Prostate gland (tissue), 2 donors: ENCODE measurements around the gene THAP12. TPM values are rescaled to one million over a fixed set of nuclear protein-coding genes. Genes with fewer than 3 reads are reported as not detected.

Experiments
- DNase-seq: peaks from one replicate; pipeline ENCODE4 v3.0.0-alpha.2; 2019; ENCODE audit warnings: low spot score
- H3K27ac ChIP-seq, 2 donors: fragments of 200-600 bp; sonication (generic); 2 replicates each; pipeline ENCODE4 v1.5.1; 2017 to 2019
- H3K27me3 ChIP-seq: fragments of 200-600 bp; sonication (generic); replicated peaks from 2 replicates; pipeline ENCODE4 v1.5.1; 2019; ENCODE audit not compliant: insufficient read depth
- H3K36me3 ChIP-seq, 2 donors: fragments of 200-600 bp; sonication (generic); 1 replicate in 1 of 2; 2 replicates in 1 of 2; pipeline versions ENCODE4 v1.5.1 to v1.8.1; 2017 to 2019
- H3K4me1 ChIP-seq: fragments of 200-600 bp; sonication (generic); replicated peaks from 2 replicates; pipeline ENCODE4 v1.5.1; 2019
- H3K4me3 ChIP-seq, 2 donors: fragments of 200-600 bp; sonication (generic); 2 replicates each; pipeline ENCODE4 v1.5.1; 2017 to 2019
- H3K9me3 ChIP-seq: fragments of 200-600 bp; sonication (generic); 2 replicates; pipeline ENCODE4 v1.5.1; 2017
- POLR2A ChIP-seq: fragments of 450-650 bp; IDR thresholded peaks from one replicate; pipeline ENCODE4 v1.6.1; 2016; ENCODE audit warnings: antibody characterized with exemption, mild to moderate bottlenecking
- POLR2AphosphoS5 ChIP-seq: sonication (generic); formaldehyde crosslinking; IDR thresholded peaks from one replicate; pipeline ENCODE4 v1.6.1; 2017; ENCODE audit warnings: antibody characterized with exemption
- WGBS: methylation state at CpG from one replicate; pipeline ENCODE4 v1.1.5; 2018; 5-methylcytosine and 5-hydroxymethylcytosine counted together
- intact Hi-C: fragments of 100-400 bp; cut with DNase I; formaldehyde crosslinking; loops from one replicate; pipeline ENCODE4 v1.14.2; 2022
- total RNA-seq, 2 donors: library from RNA; depleted of rRNA; stranded (reverse); fragments of >200 nt; gene quantifications; one replicate each; pipeline ENCODE4 v1.1.0, GENCODE V29; 2016
- TF ChIP-seq, protein P1 (sequence below), 4 experiments: fragments of 200-600 bp in 2 of 4; fragments of 450-650 bp in 2 of 4; sonication (generic) in 2 of 4; IDR thresholded peaks; 1 replicate in 3 of 4; 2 replicates in 1 of 4; pipeline ENCODE4 v1.5.1; 2016 to 2019; ENCODE audit warnings: antibody characterized with exemption in 4 of 4, mild to moderate bottlenecking in 2 of 4, moderate library complexity in 2 of 4

The THAP12 gene
- total RNA-seq, 2 donors from 2014 or later: 26.6 to 31.9 TPM

DNA sequence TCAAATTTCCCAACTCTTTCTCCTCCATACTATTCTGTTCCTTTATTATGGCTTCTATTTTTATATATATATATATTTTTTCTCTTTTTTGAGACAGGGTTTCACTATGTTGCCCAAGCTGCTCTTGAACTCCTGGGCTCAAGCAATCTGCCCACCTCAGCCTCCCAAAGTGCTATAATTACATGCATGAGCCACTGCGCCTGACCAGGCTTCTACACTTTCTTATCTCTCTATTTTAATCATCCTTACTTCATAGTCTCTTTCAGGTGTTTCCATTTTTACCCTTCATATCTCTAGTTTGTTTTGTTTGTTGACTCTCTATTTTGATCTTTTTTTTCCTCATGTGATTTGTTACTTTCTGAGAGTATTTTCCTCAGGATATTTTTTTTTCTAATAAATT lies 20.0 kb upstream of the THAP12 start:
- H3K9me3 ChIP-seq: no peaks in the 10 kb centered on the region
- TF ChIP-seq POLR2A (no peak), POLR2AphosphoS5 (no peak)
- TF ChIP-seq, protein P1, sequence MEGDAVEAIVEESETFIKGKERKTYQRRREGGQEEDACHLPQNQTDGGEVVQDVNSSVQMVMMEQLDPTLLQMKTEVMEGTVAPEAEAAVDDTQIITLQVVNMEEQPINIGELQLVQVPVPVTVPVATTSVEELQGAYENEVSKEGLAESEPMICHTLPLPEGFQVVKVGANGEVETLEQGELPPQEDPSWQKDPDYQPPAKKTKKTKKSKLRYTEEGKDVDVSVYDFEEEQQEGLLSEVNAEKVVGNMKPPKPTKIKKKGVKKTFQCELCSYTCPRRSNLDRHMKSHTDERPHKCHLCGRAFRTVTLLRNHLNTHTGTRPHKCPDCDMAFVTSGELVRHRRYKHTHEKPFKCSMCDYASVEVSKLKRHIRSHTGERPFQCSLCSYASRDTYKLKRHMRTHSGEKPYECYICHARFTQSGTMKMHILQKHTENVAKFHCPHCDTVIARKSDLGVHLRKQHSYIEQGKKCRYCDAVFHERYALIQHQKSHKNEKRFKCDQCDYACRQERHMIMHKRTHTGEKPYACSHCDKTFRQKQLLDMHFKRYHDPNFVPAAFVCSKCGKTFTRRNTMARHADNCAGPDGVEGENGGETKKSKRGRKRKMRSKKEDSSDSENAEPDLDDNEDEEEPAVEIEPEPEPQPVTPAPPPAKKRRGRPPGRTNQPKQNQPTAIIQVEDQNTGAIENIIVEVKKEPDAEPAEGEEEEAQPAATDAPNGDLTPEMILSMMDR (IDR thresholded peaks at IDR 0.05): no peak
- intact Hi-C loops: no loop called here
- H3K27ac ChIP-seq: no peak overlapping the region
- no peaks in the 10 kb centered on the region for H3K36me3 ChIP-seq
- H3K4me3 ChIP-seq: no peak overlapping the region
- no peaks in the 10 kb centered on the region for H3K27me3 ChIP-seq
- 93% methylated on average over 1 of the region's 1 CpG for WGBS
- H3K4me1 ChIP-seq: no peaks in the 10 kb centered on the region
- no peak for DNase-seq

DNA sequence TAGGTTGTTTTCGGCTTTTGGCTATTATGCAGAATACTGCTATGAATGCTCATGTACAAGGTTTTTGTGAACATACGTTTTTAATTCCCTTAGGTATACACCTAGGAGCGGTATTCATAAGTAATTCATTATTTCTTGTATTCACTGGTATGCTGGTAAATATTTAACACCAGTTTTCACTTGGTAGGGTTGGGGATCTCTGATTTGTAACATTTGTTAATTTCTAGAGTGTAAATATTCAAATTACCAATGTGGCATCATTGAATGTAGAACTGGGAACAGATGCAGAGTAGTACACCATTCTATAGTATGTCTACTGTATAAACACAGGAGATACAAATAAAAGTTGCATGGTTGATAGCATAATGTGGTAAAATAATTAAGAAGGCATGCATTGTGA lies 16.5 kb upstream of the THAP12 start:
- WGBS: 100% methylated on average over 3 of the region's 3 CpGs
- intact Hi-C loops: no loop called here

DNA sequence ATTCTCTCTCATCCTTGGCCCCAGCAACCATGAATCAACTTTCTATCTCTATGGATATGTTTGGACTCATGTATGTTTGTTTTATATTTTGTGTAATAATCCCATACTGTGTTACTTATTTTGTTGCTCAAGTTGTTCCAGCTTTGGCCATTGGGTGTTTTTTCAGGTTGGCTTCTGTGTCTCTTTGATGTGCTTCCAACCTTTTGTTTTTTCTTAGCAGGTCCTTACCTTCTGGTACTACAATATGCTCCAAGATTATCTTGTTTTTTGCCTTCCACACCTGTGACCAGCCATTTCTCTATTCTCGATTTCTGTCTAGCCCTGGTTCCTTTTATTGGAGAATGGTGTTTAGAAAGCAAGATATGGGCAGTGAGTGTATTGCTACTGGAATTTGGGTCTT lies 14.4 kb upstream of the THAP12 start:
- no peak overlapping the region for H3K27ac ChIP-seq
- no peaks in the 10 kb centered on the region for H3K36me3 ChIP-seq
- H3K4me3 ChIP-seq: no peak overlapping the region
- intact Hi-C loops: no loop called here
- H3K4me1 ChIP-seq: no peaks in the 10 kb centered on the region
- TF ChIP-seq POLR2A (no peak), POLR2AphosphoS5 (no peak)
- TF ChIP-seq, protein P1 (IDR thresholded peaks at IDR 0.05): no peak
- no peak for DNase-seq
- WGBS: 59% methylated on average over 1 of the region's 1 CpG
- no peaks in the 10 kb centered on the region for H3K27me3 ChIP-seq
- H3K9me3 ChIP-seq: no peaks in the 10 kb centered on the region

More for the DNA sequence above, 16.5 kb upstream of the THAP12 start:
- H3K36me3 ChIP-seq: no peaks in the 10 kb centered on the region
- H3K4me3 ChIP-seq: no peak overlapping the region
- DNase-seq: no peak
- no peak for TF ChIP-seq POLR2AphosphoS5
- H3K4me1 ChIP-seq: no peaks in the 10 kb centered on the region
- no peaks in the 10 kb centered on the region for H3K9me3 ChIP-seq
- no peaks in the 10 kb centered on the region for H3K27me3 ChIP-seq
- H3K27ac ChIP-seq: no peak overlapping the region

DNA sequence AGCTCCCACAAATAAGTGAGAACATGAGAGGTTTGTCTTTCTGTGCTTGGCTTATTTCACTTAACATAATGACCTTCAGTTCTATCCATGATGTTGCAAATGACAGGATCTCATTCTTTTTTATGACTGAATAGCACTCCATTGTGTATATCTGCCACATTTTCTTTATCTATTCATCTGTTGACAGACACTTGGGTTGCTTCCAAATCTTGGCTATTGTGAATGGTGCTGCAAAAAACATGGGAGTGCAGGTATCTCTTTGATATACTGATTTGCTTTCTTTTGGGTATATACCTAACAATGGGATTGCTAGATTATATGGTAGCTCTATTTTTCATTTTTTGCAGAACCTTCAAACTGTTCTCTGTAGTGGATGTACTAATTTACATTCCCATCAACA lies 13.5 kb upstream of the THAP12 start:
- no peaks in the 10 kb centered on the region for H3K4me1 ChIP-seq
- no peak for DNase-seq
- intact Hi-C loops: no loop called here
- H3K36me3 ChIP-seq: no peaks in the 10 kb centered on the region
- H3K27ac ChIP-seq: no peak overlapping the region
- H3K9me3 ChIP-seq: no peaks in the 10 kb centered on the region
- H3K27me3 ChIP-seq: no peaks in the 10 kb centered on the region
- TF ChIP-seq, protein P1 (IDR thresholded peaks at IDR 0.05): no peak
- TF ChIP-seq POLR2A (no peak), POLR2AphosphoS5 (no peak)
- no peak overlapping the region for H3K4me3 ChIP-seq

DNA sequence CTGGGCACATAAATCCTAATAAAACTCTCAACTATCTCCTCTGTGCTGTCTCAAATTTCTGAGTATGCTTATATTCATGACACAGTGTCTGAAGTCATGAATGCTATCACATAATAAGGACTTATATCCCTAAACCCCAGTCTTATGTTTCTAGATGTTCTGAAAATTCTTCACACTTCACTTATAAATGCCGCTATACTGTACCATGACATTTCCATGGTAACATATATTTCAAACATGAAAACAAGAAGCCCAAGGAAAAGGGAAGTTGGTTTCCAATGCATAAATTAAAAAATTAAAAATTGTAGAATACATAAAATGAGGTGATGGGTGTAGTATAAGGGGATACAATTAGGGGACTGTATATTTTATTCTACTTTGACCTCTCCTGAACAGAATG lies 11.9 kb upstream of the THAP12 start:
- no peaks in the 10 kb centered on the region for H3K36me3 ChIP-seq
- DNase-seq: no peak
- intact Hi-C loops: no loop called here
- no peaks in the 10 kb centered on the region for H3K9me3 ChIP-seq
- no peaks in the 10 kb centered on the region for H3K27me3 ChIP-seq
- no peak for TF ChIP-seq POLR2AphosphoS5
- no peak for TF ChIP-seq POLR2A
- TF ChIP-seq, protein P1 (IDR thresholded peaks at IDR 0.05): no peak
- no peak overlapping the region for H3K27ac ChIP-seq
- 94% methylated on average over 1 of the region's 1 CpG for WGBS
- H3K4me3 ChIP-seq: no peak overlapping the region
- H3K4me1 ChIP-seq: no peaks in the 10 kb centered on the region
